Ishikawa (cell line): Measurements from ENCODE around the gene ASPA.

Experiments used
- CEBPB ChIP-seq: IDR thresholded peaks from 2 replicates; pipeline ENCODE4 v1.6.1; 2012
- CREB1 ChIP-seq: IDR thresholded peaks from 2 replicates; pipeline ENCODE4 v1.6.1; 2012; ENCODE audit warnings: low read depth
- EGR1 ChIP-seq: IDR thresholded peaks from 2 replicates; pipeline ENCODE4 v1.6.1; 2012
- EP300 ChIP-seq: IDR thresholded peaks from 2 replicates; pipeline ENCODE4 v1.6.1; 2012; ENCODE audit warnings: borderline replicate concordance
- FOXM1 ChIP-seq: IDR thresholded peaks from 2 replicates; pipeline ENCODE4 v1.6.1; 2012; ENCODE audit warnings: low read depth, borderline replicate concordance
- NFIC ChIP-seq: IDR thresholded peaks from 2 replicates; pipeline ENCODE4 v1.6.1; 2012
- RAD21 ChIP-seq: IDR thresholded peaks from 2 replicates; pipeline ENCODE4 v1.6.1; 2012; ENCODE audit warnings: low read depth
- TAF1 ChIP-seq: IDR thresholded peaks from 2 replicates; pipeline ENCODE4 v1.6.1; 2012; ENCODE audit warnings: low read depth, mild to moderate bottlenecking
- TCF12 ChIP-seq: IDR thresholded peaks from 2 replicates; pipeline ENCODE4 v1.6.1; 2012; ENCODE audit warnings: low read depth
- TEAD4 ChIP-seq: IDR thresholded peaks from 2 replicates; pipeline ENCODE4 v1.6.1; 2012
- YY1 ChIP-seq: IDR thresholded peaks from 2 replicates; pipeline ENCODE4 v1.6.1; 2012; ENCODE audit warnings: low read depth
- ZBTB7A ChIP-seq: IDR thresholded peaks from 2 replicates; pipeline ENCODE4 v1.6.1; 2012; ENCODE audit warnings: low read depth
- TF ChIP-seq, protein P1 (sequence below): IDR thresholded peaks from 2 replicates; pipeline ENCODE4 v1.6.1; 2012
- TF ChIP-seq, protein P2 (sequence below): IDR thresholded peaks from 2 replicates; pipeline ENCODE4 v1.6.1; 2012; ENCODE audit warnings: low read depth, mild to moderate bottlenecking
- TF ChIP-seq, protein P3 (sequence below): IDR thresholded peaks from 2 replicates; pipeline ENCODE4 v1.6.1; 2012

The ASPA gene

DNA sequence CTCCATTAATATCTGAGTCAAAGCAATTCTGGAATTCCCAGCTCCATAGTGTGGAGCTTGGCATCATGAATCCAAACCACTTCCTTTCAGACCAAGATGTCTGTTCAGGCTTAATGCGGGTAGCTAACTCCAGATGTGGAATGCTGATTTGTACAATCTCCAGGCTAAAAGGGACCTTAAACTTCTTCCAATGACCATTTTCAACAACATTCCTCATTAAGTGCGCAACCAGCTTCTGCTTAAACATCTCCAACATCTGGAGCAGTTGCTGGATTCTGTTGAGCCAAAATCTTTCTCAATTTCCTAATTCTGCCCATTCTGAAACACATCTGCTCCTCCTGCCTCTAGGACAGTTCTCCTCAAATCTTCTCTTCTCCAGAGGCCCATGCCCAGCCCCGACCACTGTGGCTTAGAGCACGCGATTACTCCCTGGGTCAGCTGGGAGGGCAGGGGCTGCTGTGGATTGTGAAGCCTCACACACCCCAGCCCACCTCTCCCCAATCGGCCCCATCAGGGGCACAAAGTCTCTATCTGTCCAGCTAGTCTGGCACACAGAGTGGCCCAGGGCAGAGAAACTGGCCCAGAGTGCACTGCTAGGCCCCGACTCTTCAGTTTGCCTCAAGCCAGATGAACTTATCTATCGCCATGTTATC, 36.2 kb downstream of the ASPA start:
- TF ChIP-seq EGR1 (no peak), CEBPB (no peak), CREB1 (no peak), TAF1 (no peak)
- TF ChIP-seq, protein P1, sequence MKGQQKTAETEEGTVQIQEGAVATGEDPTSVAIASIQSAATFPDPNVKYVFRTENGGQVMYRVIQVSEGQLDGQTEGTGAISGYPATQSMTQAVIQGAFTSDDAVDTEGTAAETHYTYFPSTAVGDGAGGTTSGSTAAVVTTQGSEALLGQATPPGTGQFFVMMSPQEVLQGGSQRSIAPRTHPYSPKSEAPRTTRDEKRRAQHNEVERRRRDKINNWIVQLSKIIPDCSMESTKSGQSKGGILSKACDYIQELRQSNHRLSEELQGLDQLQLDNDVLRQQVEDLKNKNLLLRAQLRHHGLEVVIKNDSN = no peak
- TF ChIP-seq, protein P2, sequence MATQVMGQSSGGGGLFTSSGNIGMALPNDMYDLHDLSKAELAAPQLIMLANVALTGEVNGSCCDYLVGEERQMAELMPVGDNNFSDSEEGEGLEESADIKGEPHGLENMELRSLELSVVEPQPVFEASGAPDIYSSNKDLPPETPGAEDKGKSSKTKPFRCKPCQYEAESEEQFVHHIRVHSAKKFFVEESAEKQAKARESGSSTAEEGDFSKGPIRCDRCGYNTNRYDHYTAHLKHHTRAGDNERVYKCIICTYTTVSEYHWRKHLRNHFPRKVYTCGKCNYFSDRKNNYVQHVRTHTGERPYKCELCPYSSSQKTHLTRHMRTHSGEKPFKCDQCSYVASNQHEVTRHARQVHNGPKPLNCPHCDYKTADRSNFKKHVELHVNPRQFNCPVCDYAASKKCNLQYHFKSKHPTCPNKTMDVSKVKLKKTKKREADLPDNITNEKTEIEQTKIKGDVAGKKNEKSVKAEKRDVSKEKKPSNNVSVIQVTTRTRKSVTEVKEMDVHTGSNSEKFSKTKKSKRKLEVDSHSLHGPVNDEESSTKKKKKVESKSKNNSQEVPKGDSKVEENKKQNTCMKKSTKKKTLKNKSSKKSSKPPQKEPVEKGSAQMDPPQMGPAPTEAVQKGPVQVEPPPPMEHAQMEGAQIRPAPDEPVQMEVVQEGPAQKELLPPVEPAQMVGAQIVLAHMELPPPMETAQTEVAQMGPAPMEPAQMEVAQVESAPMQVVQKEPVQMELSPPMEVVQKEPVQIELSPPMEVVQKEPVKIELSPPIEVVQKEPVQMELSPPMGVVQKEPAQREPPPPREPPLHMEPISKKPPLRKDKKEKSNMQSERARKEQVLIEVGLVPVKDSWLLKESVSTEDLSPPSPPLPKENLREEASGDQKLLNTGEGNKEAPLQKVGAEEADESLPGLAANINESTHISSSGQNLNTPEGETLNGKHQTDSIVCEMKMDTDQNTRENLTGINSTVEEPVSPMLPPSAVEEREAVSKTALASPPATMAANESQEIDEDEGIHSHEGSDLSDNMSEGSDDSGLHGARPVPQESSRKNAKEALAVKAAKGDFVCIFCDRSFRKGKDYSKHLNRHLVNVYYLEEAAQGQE = no peak
- TF ChIP-seq, protein P3, sequence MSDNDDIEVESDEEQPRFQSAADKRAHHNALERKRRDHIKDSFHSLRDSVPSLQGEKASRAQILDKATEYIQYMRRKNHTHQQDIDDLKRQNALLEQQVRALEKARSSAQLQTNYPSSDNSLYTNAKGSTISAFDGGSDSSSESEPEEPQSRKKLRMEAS = no peak

DNA sequence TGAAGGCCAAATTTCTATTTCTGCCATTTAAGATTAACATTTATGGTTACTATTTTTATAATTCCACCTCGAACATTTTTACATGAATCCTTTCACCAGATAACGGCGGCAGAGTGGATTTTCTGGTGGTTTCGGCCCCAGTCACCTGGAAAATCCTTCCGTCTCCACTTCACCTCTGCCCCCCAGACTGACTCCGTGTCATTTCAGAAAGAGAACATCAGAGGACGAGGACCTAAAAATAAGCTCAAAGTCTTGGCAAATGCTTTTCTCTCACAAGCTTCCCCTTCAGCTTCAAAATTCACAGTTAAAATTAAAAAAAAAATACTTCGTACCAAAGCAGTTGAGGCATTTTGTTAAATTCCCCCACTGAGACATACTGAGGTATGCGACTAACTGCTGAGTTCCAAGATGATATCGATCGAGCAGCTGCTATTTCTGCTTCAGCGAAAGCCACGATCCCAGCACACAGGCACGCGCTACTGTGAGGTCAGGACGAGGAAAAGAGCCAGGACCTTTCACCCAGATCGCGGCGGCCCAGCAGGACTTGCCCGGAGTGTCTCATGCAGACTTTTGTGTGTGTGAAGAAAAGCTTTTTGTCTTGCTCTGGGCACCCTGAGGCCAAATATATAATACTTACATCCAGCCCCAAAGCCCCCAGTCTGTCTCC, 36.8 kb downstream of the ASPA start:
- TF ChIP-seq, protein P3 = no peak
- no peak for TF ChIP-seq NFIC

DNA sequence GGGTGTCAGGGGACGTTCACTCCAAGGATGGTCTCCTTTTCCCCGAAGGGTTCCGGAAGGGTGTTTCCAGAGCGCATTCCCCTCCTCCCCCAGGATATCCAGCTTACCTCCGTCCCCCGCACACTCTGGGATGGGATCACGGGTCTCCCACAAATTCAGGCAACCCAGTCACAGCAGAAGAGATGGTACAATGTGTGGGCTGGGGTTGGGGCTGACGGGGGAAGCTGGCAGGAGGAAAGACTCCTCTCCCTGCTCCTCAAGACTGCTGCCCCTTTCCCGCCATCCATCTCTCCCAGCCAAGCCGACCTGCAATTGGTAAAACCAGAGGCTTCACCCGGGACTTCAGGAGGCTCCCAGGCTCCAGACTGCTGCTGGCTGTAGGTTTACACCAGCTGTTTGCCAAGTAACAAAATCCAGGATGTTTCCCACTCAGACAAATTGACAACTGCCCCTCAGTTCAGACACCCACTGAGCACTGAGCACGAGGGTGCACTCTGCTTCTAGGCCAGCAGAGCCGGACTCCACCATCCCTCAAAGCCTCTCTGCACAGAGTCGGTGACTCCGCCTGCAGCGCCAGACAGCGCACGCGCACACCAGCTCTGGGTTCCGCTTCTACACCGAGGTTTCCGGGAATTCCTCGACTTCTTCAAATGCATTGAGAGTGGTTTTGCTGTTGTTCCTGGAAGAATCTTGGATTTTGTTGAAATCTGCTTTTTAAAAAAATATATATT, 37.7 kb downstream of the ASPA start:
- TF ChIP-seq EGR1 = no peak
- TF ChIP-seq RAD21 = no peak
- TF ChIP-seq TEAD4 = no peak
- no peak for TF ChIP-seq YY1
- TF ChIP-seq, protein P1 = no peak

DNA sequence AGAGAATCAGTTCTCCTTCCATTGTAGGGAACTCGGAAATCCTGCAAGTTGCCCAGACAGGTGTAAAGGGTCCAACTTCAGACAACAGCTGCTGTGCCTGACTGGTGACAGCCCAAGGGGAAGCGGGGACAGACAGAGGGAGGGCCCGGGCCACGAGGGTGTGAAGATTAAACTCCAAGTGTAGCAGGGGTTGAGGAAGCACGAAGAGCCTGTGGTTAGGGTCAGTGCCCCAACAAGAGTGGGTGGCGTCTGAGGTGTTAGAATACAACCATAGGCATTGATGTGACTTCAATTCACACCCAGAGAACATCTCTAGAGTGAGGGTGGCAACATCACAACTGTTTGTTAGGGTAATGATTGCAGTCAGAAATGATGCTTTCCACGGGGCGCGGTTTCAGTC, 39.1 kb downstream of the ASPA start:
- TF ChIP-seq, protein P1 = no peak
- no peak for TF ChIP-seq TCF12
- no peak for TF ChIP-seq NFIC
- TF ChIP-seq, protein P3 = no peak
- no peak for TF ChIP-seq FOXM1
- no peak for TF ChIP-seq EGR1
- TF ChIP-seq CEBPB = no peak
- no peak for TF ChIP-seq YY1
- no peak for TF ChIP-seq TAF1
- TF ChIP-seq EP300 = no peak
- no peak for TF ChIP-seq TEAD4
- no peak for TF ChIP-seq CREB1
- TF ChIP-seq ZBTB7A = no peak

DNA sequence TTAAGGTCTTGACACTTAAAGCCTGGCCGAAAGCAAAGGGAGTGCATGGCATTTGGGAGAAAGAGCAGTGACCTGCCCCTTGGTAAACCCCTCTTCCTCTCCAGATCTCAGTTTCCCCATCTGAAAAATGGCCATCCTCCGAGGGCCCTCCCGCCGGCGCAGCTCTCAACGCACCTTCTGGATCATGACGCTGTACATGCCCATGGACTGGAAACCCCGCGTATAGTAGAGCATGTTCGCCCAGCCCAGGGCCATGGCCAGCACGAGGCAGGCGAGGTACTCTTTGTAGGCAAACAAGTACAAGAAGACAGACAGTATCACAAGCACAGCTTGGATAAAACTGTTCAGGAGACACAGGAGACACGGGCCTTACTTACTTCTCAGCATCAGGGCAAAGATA, 48.2 kb downstream of the ASPA start:
- TF ChIP-seq EGR1 (no peak), CREB1 (no peak), TEAD4 (no peak), ZBTB7A (no peak), NFIC (no peak), RAD21 (no peak), TAF1 (no peak)
- TF ChIP-seq, protein P2 = no peak
- TF ChIP-seq, protein P3 = no peak
